ENCODE data around the gene ACAD8. TPM values are rescaled to one million over a fixed set of nuclear protein-coding genes. Genes with fewer than 3 reads are reported as not detected.

ACAD8 gene
- total and polyA plus RNA-seq, 2 of the 8 experiments (the other 6 are each of a cell fraction or from before 2014, with no cell fraction given), result 45.8 to 52.7 TPM

DNA sequence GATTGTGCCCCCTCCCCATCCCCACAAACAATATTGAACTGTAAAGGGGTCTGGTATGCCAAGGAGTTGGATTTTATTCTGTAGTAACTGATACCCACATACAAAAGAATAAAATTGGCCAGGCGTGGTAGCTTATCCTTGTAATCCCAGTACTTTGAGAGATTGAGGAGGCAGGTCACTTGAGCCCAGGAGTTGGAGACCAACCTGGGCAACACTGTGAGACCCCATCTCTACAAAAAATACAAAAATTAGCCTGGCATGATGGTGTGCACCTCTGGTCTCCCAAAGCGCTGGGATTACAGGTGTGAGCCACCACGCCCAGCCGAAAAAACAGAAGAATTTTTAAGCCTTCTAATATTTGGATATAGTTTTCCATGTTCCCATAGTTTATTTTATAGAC, 18.6 kb downstream of the ACAD8 start:
- Histone ChIP-seq H3K9ac (replicated peaks in 1 of 4; ENCODE audit: extremely low read depth in 1 of 4, low read depth in 3 of 4, low read length in 3 of 4) (no peak overlapping the region), H2BK5ac (ENCODE audit: low read depth, low read length) (peak overlapping the region; percentile 92; the same call in 1 of the 2 replicates), H3K79me2 (ENCODE audit: control insufficient read depth in 1 of 2, insufficient read depth in 2 of 2, low read length in 2 of 2) (peaks cover 3 to 75% of the 10 kb centered on the region in 2 experiments; a peak in 3 of 4 replicates), H3K23ac (ENCODE audit: insufficient read length) (no peak overlapping the region), H3K4ac (replicated peaks; ENCODE audit: insufficient read length, low read depth, low read length) (peak overlapping the region; percentile 6), H2AFZ (ENCODE audit: low read length) (no peak overlapping the region), H3K9me3 (ENCODE audit: insufficient read depth in 2 of 2, low read depth in 1 of 2, low read length in 1 of 2) (no peaks in the 10 kb centered on the region), H3K36me3 (ENCODE audit: control insufficient read depth in 2 of 4, insufficient read depth in 4 of 4, low read length in 3 of 4) (no peaks in the 10 kb centered on the region), H4K91ac (replicated peaks; ENCODE audit: insufficient read length, low read length) (peak overlapping the region; percentile 79), H3K18ac (ENCODE audit: extremely low read depth, low read length) (peak overlapping the region; percentile 96), H2BK120ac (replicated peaks; ENCODE audit: low read depth, low read length) (peak overlapping the region; percentile 5), H2BK15ac (ENCODE audit: low read length) (peak overlapping the region; percentile 90; the same call in 1 of the 2 replicates), H3K4me1 (replicated peaks in 1 of 4; ENCODE audit: control insufficient read depth in 3 of 4, insufficient read depth in 4 of 4, low read length in 3 of 4) (peaks cover 16 to 33% (median 19%) of the 10 kb centered on the region in 4 experiments), H3K27ac (ENCODE audit: low read depth, low read length) (no peak overlapping the region; the same call in 1 of the 2 replicates), H3K27me3 (replicated peaks in 1 of 4; ENCODE audit: control insufficient read depth in 3 of 4, extremely low read depth in 1 of 4, insufficient read depth in 3 of 4, low read length in 3 of 4) (peaks cover 0 to 2% (median 0%) of the 10 kb centered on the region in 4 experiments; a peak in 2 of 7 replicates), H3K14ac (ENCODE audit: insufficient read length) (no peak overlapping the region), H3K4me3 (ENCODE audit: extremely low read depth in 1 of 4, insufficient read depth in 2 of 4, low read depth in 3 of 4, low read length in 4 of 4) (peak overlapping the region in 1 of 4 experiments; percentile 90; a peak in 1 of 8 replicates), H3K56ac (replicated peaks; ENCODE audit: insufficient read length, low read depth, low read length) (no peak overlapping the region), H3K23me2 (ENCODE audit: low read depth, low read length) (peaks cover 13% of the 10 kb centered on the region), H3K4me2 (ENCODE audit: insufficient read depth in 1 of 2, low read depth in 2 of 2, low read length in 2 of 2) (peak overlapping the region; percentile 92 to 95), H4K20me1 (replicated peaks in 1 of 2; ENCODE audit: control insufficient read depth in 1 of 2, insufficient read depth in 2 of 2, low read length in 2 of 2) (no peaks in the 10 kb centered on the region), H4K5ac (ENCODE audit: insufficient read length, low read depth, low read length) (no peak overlapping the region), H2AK5ac (ENCODE audit: low read depth, low read length) (no peak overlapping the region), H3K79me1 (ENCODE audit: low read depth, low read length) (peaks cover 3% of the 10 kb centered on the region; the same call in 1 of the 2 replicates), H2BK20ac (ENCODE audit: low read length) (peak overlapping the region; percentile 63; the same call in 1 of the 2 replicates), H2BK12ac (ENCODE audit: low read depth, low read length) (0 out of 2 replicates have a peak overlapping the region, but pooled peaks have one; percentile 96), H4K8ac (ENCODE audit: extremely low read depth, insufficient read depth, low read length) (no peak overlapping the region)
- TF ChIP-seq CHD1 (IDR thresholded peaks at IDR 0.05; ENCODE audit: low read depth, low read length), result no peak
- TF ChIP-seq SIN3A (conservative IDR thresholded peaks at IDR 0.05 in 1 of 2, IDR thresholded peaks at IDR 0.05 in 1 of 2; ENCODE audit: low read depth in 1 of 2, low read length in 2 of 2), result no peak
- TF ChIP-seq GABPA (IDR thresholded peaks at IDR 0.05; ENCODE audit: borderline replicate concordance, insufficient read depth, low read length), result no peak
- no peak for TF ChIP-seq SP1 (IDR thresholded peaks at IDR 0.05; ENCODE audit: low read depth, low read length)
- TF ChIP-seq EP300 (IDR thresholded peaks at IDR 0.05; ENCODE audit: borderline replicate concordance in 1 of 2, low read depth in 2 of 2, low read length in 2 of 2), result no peak
- TF ChIP-seq, protein P1, sequence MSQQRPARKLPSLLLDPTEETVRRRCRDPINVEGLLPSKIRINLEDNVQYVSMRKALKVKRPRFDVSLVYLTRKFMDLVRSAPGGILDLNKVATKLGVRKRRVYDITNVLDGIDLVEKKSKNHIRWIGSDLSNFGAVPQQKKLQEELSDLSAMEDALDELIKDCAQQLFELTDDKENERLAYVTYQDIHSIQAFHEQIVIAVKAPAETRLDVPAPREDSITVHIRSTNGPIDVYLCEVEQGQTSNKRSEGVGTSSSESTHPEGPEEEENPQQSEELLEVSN (IDR thresholded peaks at IDR 0.05), result no peak
- TF ChIP-seq PHF8 (conservative IDR thresholded peaks at IDR 0.05; ENCODE audit: low read depth, low read length), result no peak
- no peak for TF ChIP-seq CEBPB (IDR thresholded peaks at IDR 0.05; ENCODE audit: low read depth, low read length)
- ChIA-PET POLR2A (ENCODE audit: partially characterized antibody) (interaction anchor here (0.6 to 1.5 kb wide), 4 partner anchors 9 to 35 kb away, joined by 3 to 4 read pairs (median 4); no protein-coding TSS in a partner anchor), CTCF (ENCODE audit: partially characterized antibody) (interaction anchor here (1.0 to 12.0 kb wide), 6 partner anchors 8 to 64 kb away, joined by 3 to 114 read pairs (median 3); no protein-coding TSS in a partner anchor)
- DNase-seq (ENCODE audit: low read depth in 1 of 2, low spot score in 2 of 2) (no peak), FAIRE-seq (no peak)
- 75% methylated on average over 4 of the region's 4 CpGs; no CpG with 5 or more reads in 1 of the 2 experiments for WGBS, 2 experiments (ENCODE audit: extremely low coverage in 1 of 2, insufficient coverage in 1 of 2, insufficient read length in 1 of 2, insufficient replicate concordance in 2 of 2, low coverage in 1 of 2, low lambda C conversion rate in 2 of 2, missing lambda C conversion rate in 1 of 2)

Data from H1 (cell line).